Liver (tissue), 9 donors: ENCODE results near the gene NGLY1. TPM values are rescaled to one million over a fixed set of nuclear protein-coding genes. Genes with fewer than 3 reads are reported as not detected.

ENCODE experiments used
- DNase-seq: peaks from one replicate; pipeline ENCODE4 v3.0.0-alpha.2; 2017; ENCODE audit warnings: low spot score
- H3K27ac ChIP-seq, 2 donors: one replicate each; pipeline ENCODE4 v1.7.0; 2013; ENCODE audit warnings: inconsistent platforms in 2 of 2, low read length in 2 of 2, control low read depth in 1 of 2, low read depth in 1 of 2, mild to moderate bottlenecking in 1 of 2
- H3K27me3 ChIP-seq, 4 donors: one replicate each; pipeline versions ENCODE4 v1.6.1 to v1.7.0; 2013; ENCODE audit warnings: low read length in 3 of 4, inconsistent platforms in 1 of 4, mild to moderate bottlenecking in 1 of 4, moderate library complexity in 1 of 4; ENCODE audit not compliant: control insufficient read depth in 4 of 4, insufficient read depth in 4 of 4
- H3K36me3 ChIP-seq, 4 donors: one replicate each; pipeline versions ENCODE4 v1.6.1 to v1.7.0; 2013; ENCODE audit warnings: low read length in 3 of 4, mild to moderate bottlenecking in 3 of 4, low read depth in 1 of 4, moderate library complexity in 1 of 4; ENCODE audit not compliant: control insufficient read depth in 4 of 4, insufficient read depth in 3 of 4
- H3K4me1 ChIP-seq, 4 donors: one replicate each; pipeline versions ENCODE4 v1.6.1 to v1.7.0; 2013; ENCODE audit warnings: low read length in 3 of 4, mild to moderate bottlenecking in 3 of 4, moderate library complexity in 1 of 4; ENCODE audit not compliant: control insufficient read depth in 4 of 4, insufficient read depth in 4 of 4
- H3K4me3 ChIP-seq, 3 donors: one replicate each; pipeline versions ENCODE4 v1.6.1 to v1.7.0; 2013; ENCODE audit warnings: low read length in 3 of 3, control low read depth in 1 of 3, low read depth in 1 of 3, mild to moderate bottlenecking in 1 of 3
- H3K9ac ChIP-seq, 2 donors: one replicate each; pipeline ENCODE4 v1.7.0; 2013; ENCODE audit warnings: low read length in 2 of 2, mild to moderate bottlenecking in 2 of 2, moderate library complexity in 2 of 2, control low read depth in 1 of 2, low read depth in 1 of 2
- H3K9me3 ChIP-seq, 4 donors: one replicate each; pipeline versions ENCODE4 v1.6.1 to v1.7.0; 2013; ENCODE audit warnings: low read length in 3 of 4; ENCODE audit not compliant: control insufficient read depth in 4 of 4
- ATF3 ChIP-seq: IDR thresholded peaks from 2 replicates; pipeline ENCODE4 v1.6.1; 2016; ENCODE audit warnings: antibody characterized with exemption
- CTCF ChIP-seq: fragments of 150-350 bp; IDR thresholded peaks from 2 replicates; pipeline ENCODE4 v1.5.1; 2017; ENCODE audit warnings: improper control_type of control experiment, low read depth, low read length; ENCODE audit not compliant: missing input control
- EGR1 ChIP-seq, 2 donors: IDR thresholded peaks; 2 replicates each; pipeline ENCODE4 v1.6.1; 2016 to 2018; ENCODE audit warnings: antibody characterized with exemption in 2 of 2, low read depth in 2 of 2
- FOXA1 ChIP-seq: IDR thresholded peaks from 2 replicates; pipeline ENCODE4 v1.6.1; 2016; ENCODE audit warnings: antibody characterized with exemption
- FOXA2 ChIP-seq: IDR thresholded peaks from 2 replicates; pipeline ENCODE4 v1.6.1; 2016; ENCODE audit warnings: antibody characterized with exemption
- GABPA ChIP-seq, 2 donors: IDR thresholded peaks in 1 of 2; conservative IDR thresholded peaks in 1 of 2; 2 replicates each; pipeline ENCODE4 v1.6.1; 2016; ENCODE audit warnings: antibody characterized with exemption in 2 of 2, mild to moderate bottlenecking in 1 of 2, moderate library complexity in 1 of 2
- HNF4A ChIP-seq, 2 donors: conservative IDR thresholded peaks; 2 replicates each; pipeline ENCODE4 v1.6.1; 2016; ENCODE audit warnings: antibody characterized with exemption in 2 of 2, mild to moderate bottlenecking in 2 of 2
- HNF4G ChIP-seq: IDR thresholded peaks from 2 replicates; pipeline ENCODE4 v1.6.1; 2016; ENCODE audit warnings: antibody characterized with exemption
- JUND ChIP-seq, 2 donors: IDR thresholded peaks; 2 replicates each; pipeline ENCODE4 v1.6.1; 2016; ENCODE audit warnings: antibody characterized with exemption in 2 of 2
- MAX ChIP-seq: IDR thresholded peaks from 2 replicates; pipeline ENCODE4 v1.6.1; 2016; ENCODE audit warnings: antibody characterized with exemption
- NR2F2 ChIP-seq: IDR thresholded peaks from 2 replicates; pipeline ENCODE4 v1.6.1; 2016; ENCODE audit warnings: antibody characterized with exemption
- RAD21 ChIP-seq, 2 donors: IDR thresholded peaks; 2 replicates each; pipeline ENCODE4 v1.6.1; 2016; ENCODE audit warnings: antibody characterized with exemption in 2 of 2, mild to moderate bottlenecking in 2 of 2
- REST ChIP-seq: IDR thresholded peaks from 2 replicates; pipeline ENCODE4 v1.6.1; 2016; ENCODE audit warnings: antibody characterized with exemption, mild to moderate bottlenecking
- RXRA ChIP-seq, 2 donors: IDR thresholded peaks; 2 replicates each; pipeline ENCODE4 v1.6.1; 2017 to 2018; ENCODE audit warnings: antibody characterized with exemption in 2 of 2, mild to moderate bottlenecking in 1 of 2
- SP1 ChIP-seq: IDR thresholded peaks from 2 replicates; pipeline ENCODE4 v1.6.1; 2018; ENCODE audit warnings: antibody characterized with exemption, mild to moderate bottlenecking
- TAF1 ChIP-seq: conservative IDR thresholded peaks from 2 replicates; pipeline ENCODE4 v1.6.1; 2016; ENCODE audit warnings: antibody characterized with exemption, mild to moderate bottlenecking
- YY1 ChIP-seq: IDR thresholded peaks from 2 replicates; pipeline ENCODE4 v1.6.1; 2016; ENCODE audit warnings: antibody characterized with exemption, mild to moderate bottlenecking
- ZBTB33 ChIP-seq: IDR thresholded peaks from 2 replicates; pipeline ENCODE4 v1.6.1; 2016; ENCODE audit warnings: antibody characterized with exemption
- WGBS: extraction: QIAGEN DNeasy Blood & Tissue Kit; methylation state at CpG from one replicate; pipeline ENCODE4 v1.1.7; 2013; 5-methylcytosine and 5-hydroxymethylcytosine counted together
- polyA plus RNA-seq, 2 donors: library from polyadenylated mRNA; stranded (reverse) in 1 of 2; unstranded in 1 of 2; fragments of 200-250 nt in 1 of 2; fragments of >200 nt in 1 of 2; fragmentation: Nextera tagmentation in 1 of 2; extraction: Ambion mirVana in 1 of 2; gene quantifications; one replicate each; pipeline versions ENCODE4 v1.2.1 to v1.2.3, GENCODE V29; 2013 to 2015
- total RNA-seq, 2 donors: library from RNA; depleted of rRNA; stranded (reverse); fragments of >200 nt; gene quantifications; one replicate each; pipeline ENCODE4 v1.2.3, GENCODE V29; 2014
- donor health status: healthy.
- donor health status: healthy.
- donor health status: healthy.
- donor health status: healthy.
- donor health status: healthy.

NGLY1 gene
- total and polyA plus RNA-seq, 4 donors: 13.3 to 31.5 (median 23.9) TPM

- no peak for TF ChIP-seq REST
- no peak for TF ChIP-seq HNF4A (conservative IDR thresholded peaks at IDR 0.05)
Observed at GRCh38 chr3:25723802-25724201, 59.4 kb downstream of the NGLY1 start (continued).

GRCh38 chr3:25719321-25719720 lies 63.9 kb downstream of the NGLY1 start:
- no peak overlapping the region for H3K9ac ChIP-seq
- H3K4me1 ChIP-seq: no peaks in the 10 kb centered on the region
- H3K4me3 ChIP-seq: no peak overlapping the region
- peaks cover 0 to 8% (median 4%) of the 10 kb centered on the region in 4 donors for H3K36me3 ChIP-seq
- no peaks in the 10 kb centered on the region for H3K9me3 ChIP-seq
- H3K27me3 ChIP-seq: no peaks in the 10 kb centered on the region
- TF ChIP-seq YY1 (no peak), HNF4G (no peak), ATF3 (no peak), JUND (IDR thresholded peaks at IDR 0.05) (no peak), SP1 (no peak), HNF4A (conservative IDR thresholded peaks at IDR 0.05) (no peak), FOXA2 (no peak)
- WGBS: 99% methylated on average over 1 of the region's 1 CpG
- H3K27ac ChIP-seq: no peak overlapping the region
- no peak for DNase-seq

GRCh38 chr3:25713341-25713985 lies 69.8 kb downstream of the NGLY1 start:
- DNase-seq: no peak
- H3K9me3 ChIP-seq: no peaks in the 10 kb centered on the region
- no peaks in the 10 kb centered on the region for H3K4me1 ChIP-seq
- no peak overlapping the region for H3K27ac ChIP-seq
- peaks cover 0 to 4% (median under 1%) of the 10 kb centered on the region in 4 donors for H3K36me3 ChIP-seq
- WGBS: 91% methylated on average over 11 of the region's 11 CpGs
- no peak overlapping the region for H3K9ac ChIP-seq
- H3K4me3 ChIP-seq: no peak overlapping the region
- H3K27me3 ChIP-seq: no peaks in the 10 kb centered on the region
- TF ChIP-seq ZBTB33: no peak
- TF ChIP-seq RXRA (IDR thresholded peaks at IDR 0.05): no peak
- no peak for TF ChIP-seq RAD21 (IDR thresholded peaks at IDR 0.05)
- TF ChIP-seq CTCF: no peak
- no peak for TF ChIP-seq MAX
- TF ChIP-seq NR2F2: no peak
- no peak for TF ChIP-seq REST
- no peak for TF ChIP-seq EGR1 (IDR thresholded peaks at IDR 0.05; ENCODE audit: low read depth in 2 of 2)
- no peak for TF ChIP-seq YY1
- no peak for TF ChIP-seq HNF4G
- TF ChIP-seq FOXA2: no peak
- TF ChIP-seq JUND (IDR thresholded peaks at IDR 0.05): no peak
- TF ChIP-seq GABPA (IDR thresholded peaks at IDR 0.05 in 1 of 2, conservative IDR thresholded peaks at IDR 0.05 in 1 of 2): no peak
- no peak for TF ChIP-seq ATF3
- TF ChIP-seq SP1: no peak
- no peak for TF ChIP-seq FOXA1
- TF ChIP-seq HNF4A (conservative IDR thresholded peaks at IDR 0.05): no peak
- no peak for TF ChIP-seq TAF1
